NCI-H1092 treated with DMSO at 0.1 percent for 48 hours (cell line): ENCODE data around the gene FYCO1.

ENCODE experiments used
- DNase-seq: peaks from one replicate; lab custom pipeline; 2025; lab: John Stamatoyannopoulos, UW

The FYCO1 gene

DNA sequence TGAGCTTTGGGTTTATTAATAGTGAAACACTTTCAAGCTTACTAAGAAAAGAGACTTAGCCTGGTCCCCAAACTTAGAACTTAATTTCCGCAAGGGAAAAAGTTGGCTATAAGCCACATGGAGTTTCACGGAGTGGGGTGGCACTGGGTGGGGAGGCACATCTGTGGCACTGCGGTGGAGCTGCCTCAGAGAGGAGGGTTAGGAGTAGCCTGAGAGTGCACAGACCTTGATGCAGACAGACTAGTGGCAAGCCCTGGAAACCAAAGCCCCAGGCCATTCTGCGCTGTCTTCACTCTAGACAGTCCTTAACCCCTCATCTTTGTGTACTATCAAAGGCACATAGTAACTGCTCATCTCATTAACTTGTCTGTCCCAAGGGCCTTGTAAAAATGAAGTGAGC lies 30.4 kb downstream of the FYCO1 start:
- DNase-seq, result no peak

DNA sequence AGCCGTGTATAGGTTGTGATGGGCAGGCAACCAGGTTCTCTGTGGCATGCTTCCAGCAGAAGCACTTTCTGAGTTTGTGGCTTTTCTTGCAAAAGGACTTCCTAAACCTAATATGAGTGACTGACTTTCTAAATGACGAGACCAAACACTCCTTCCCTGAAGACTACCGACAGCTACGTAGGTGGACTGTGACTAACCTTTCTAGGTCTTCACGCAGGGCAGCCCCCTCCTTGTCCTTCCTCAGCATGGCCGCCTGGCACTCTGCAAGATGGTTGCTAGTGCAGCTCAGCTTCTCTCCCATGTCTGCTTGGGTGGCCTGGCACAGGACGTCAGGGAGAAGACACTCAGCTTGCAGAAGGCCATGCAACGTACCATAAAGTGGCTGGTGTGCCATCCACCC lies 31.5 kb downstream of the FYCO1 start:
- DNase-seq, result no peak

DNA sequence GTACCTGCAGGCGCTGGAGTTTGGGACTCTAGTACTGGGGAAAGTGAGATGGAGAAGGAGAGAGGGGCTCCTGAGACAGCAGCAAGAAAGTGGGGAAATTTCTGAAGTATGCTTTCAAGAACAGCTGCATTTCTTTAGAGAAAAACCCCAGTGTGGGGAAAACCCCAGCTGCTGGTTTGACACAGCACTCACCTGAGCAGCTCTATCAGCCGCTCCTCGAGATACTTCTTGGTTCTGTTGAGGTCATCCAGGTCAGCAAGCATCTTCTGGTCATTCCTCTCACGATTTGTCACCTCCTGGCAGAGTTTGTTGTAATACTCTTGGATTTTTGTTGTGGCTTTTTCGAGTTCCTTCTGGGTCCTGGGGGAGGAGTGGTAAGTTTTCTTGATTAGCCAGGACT lies 33.6 kb downstream of the FYCO1 start:
- DNase-seq, result no peak

DNA sequence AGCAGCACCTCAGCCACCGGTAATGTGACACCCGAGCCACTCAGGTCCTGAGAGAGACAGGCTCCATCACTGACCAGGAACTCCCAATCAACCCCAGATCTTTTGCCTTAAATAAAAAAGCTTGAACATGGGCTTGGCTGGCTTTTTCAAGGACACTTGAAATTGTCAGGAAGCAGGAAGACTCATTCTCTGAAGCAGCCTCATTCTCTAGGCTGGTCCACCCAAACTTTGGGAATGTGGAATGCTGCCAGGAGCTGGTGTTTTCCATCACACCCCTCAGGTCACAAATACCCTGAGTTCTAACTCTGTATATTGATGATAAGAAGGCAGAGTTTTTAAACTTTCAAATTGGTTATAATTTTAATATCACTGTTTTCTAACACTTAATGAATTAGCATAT lies 35.3 kb downstream of the FYCO1 start:
- DNase-seq, result no peak

DNA sequence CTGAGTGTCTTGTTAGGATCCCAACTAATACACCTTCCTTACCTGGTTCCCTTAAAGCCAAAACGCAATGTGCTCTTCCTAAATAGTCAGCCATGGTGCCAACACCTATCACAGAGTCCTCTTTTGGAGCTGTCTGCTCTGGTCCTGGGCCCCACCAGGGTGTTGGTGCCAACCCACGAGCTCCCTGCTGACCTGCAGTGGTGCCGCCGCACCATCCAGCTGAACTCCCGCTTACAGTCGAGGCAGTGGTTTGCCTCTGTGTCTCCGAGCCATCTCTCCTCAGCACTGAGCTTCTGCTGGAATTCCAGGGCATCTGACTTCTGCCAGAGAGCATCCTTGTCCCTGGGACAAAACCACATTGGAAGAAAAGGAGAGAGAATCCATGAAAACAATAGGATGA lies 36.4 kb downstream of the FYCO1 start:
- no peak for DNase-seq

DNA sequence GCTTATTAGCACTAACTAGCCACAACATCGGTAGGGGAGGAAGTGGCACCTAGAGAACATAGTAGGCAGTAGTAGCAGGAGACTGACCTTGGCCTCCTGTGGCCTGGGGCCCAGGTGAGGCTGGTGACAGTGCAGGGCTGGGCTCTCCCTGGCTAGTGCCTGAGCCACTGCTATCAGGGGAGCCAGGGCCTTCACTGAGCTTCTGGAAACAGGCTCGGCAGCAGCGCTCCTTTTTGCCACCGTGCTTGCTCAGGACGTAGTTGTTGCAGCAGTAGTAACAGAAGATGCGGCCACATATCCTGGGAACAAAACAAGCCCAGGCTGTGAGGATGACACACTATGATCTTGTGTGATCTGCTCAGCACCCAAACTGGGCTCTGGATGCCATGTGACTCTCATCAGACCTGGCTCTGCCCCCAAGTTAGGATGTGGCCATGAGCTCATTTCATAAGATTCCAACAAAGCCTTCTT lies 37.3 kb downstream of the FYCO1 start:
- no peak for DNase-seq

DNA sequence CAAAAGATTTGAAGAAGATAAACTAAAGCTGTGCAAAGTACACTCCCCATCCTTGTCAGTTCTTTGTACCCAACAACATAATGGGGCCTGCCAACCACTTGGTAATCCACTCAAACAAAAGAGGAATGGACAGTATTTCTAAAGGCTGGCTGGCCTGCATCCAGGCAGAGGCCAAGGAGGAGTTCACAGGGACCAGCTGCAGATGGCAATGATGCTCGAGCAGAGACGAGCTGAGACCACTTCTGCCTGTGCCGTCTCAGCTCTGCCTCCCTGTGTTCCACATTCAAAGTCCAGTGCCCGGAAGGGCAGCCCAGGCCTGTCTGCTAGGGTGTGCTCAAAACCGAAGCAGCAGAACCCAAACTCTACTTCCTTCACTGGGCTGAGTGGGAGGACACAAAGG lies 38.0 kb downstream of the FYCO1 start:
- DNase-seq, result peak; percentile 30

DNA sequence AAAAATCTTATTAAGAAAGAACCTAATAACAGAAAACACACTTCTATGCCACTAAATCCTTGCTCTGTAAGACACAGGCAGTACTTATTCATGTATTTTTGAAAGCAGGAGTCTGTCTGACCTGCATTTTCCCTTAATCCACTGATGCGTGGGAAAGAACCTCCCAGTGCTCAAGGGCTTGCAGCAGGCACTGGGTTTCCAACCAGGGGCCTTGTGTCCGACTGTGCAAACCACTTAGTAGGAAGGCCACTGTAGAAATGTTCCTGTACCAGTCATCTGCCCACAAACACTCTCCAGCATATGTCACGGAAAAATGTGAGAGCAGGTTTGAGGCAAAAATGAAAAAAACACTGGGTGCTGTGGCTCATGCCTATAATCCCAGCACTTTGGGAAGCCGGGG lies 39.9 kb downstream of the FYCO1 start:
- no peak for DNase-seq

DNA sequence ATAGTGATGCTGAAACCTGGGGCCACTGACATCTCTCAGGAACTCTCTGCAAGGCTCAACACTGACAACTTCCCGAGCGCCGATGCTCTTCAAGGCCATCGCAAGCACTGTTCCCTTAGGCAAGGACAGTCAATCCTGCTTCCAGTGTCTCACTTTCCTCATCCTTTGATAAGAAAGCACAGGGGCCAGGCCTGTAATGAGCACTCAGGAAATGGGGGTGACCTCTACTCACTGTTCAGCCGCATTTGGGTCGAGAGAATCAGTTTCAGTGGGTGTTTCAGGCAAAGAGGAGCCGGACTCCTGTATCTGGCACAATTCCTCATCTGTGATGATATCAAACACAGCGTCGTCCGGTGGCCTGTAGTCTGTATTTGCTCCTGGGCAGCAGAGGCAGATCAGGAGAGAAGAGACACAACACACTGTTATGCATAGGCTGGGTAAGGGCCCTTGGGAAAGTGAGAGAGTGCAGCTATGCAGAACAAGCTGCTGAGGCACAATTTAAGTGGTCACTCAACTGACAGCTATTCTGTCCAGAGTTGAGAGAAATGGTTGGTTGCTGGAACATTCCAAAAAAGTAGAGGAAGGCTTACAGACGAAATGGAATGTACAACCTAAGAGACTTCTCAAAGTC lies 40.5 kb downstream of the FYCO1 start:
- DNase-seq, result no peak

DNA sequence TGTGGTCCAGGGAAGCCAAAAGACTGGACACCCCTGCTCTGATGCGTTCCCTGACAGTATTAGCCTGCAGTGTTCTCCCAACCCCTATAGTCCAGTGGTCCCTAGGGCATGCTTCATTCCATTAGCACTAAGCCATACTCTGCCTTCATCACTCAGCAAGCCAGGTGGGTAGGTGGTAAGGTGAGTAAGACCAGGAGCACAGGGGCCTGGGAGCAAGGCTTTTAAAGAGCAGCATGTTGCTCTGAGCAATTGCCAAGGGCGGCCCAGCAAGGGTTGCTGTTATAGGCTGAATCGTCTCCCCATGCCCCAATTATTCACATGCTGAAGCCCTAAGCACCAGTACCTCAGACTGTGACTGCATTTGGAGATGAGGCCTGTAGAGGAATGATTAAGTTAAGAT lies 41.3 kb downstream of the FYCO1 start:
- DNase-seq, result no peak

DNA sequence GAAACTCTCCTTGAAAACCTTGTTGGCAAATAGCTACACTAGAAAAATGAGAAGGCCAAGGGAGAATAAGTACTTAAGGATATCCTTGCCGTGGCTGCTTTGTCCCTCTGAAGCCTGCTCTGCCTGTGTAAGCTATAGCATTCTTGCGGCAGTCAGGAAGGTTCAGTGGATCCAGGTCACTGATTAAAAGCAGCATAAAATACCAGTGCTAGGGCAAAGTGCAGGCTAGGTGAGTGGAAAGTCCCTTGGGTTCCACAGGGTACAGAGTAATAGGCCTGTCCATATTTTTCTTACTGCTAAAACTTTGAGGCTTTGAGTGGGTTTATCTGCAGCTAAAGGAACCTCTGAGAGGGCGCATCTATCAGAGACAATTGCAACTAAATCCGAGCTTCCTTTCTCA lies 42.1 kb downstream of the FYCO1 start:
- DNase-seq, result no peak

DNA sequence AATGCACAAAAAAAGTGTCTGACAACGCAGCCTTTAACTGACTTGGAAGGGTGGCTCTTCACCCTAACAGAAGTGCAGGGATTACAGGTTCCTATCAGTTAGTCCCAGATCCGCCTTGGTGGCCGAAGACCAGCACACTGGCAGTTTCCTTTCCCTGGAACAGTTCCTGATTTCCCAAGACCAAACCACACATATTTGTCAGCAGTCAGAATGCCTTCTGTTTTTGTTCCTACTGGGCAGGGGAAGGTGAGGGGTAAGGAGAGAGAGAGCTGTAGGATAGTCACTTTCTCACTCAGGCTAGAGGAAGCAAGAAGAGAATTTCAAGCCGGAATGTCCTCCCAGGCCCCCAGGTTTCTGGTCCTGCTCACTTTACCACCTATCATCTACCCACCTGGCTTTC lies 43.2 kb downstream of the FYCO1 start:
- DNase-seq, result no peak

DNA sequence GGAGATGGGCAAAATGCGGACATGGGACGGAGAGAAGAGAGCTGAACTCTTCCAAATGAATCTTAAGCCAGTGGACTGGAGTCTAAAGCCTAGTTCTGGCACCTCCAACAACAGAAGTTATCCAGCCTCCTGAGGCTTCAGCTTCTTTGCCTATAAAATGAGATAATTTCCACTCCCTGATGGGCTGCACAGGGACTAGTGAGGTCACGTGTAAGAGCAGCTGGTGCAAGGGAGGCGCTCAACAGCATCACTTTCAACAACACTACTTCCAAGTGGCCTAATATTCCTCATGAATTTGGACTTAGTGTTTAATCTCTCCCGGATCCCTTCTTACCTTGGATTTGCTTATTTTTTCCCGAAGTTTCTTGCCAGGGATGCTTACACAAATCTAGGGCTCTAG lies 43.7 kb downstream of the FYCO1 start:
- DNase-seq, result no peak

DNA sequence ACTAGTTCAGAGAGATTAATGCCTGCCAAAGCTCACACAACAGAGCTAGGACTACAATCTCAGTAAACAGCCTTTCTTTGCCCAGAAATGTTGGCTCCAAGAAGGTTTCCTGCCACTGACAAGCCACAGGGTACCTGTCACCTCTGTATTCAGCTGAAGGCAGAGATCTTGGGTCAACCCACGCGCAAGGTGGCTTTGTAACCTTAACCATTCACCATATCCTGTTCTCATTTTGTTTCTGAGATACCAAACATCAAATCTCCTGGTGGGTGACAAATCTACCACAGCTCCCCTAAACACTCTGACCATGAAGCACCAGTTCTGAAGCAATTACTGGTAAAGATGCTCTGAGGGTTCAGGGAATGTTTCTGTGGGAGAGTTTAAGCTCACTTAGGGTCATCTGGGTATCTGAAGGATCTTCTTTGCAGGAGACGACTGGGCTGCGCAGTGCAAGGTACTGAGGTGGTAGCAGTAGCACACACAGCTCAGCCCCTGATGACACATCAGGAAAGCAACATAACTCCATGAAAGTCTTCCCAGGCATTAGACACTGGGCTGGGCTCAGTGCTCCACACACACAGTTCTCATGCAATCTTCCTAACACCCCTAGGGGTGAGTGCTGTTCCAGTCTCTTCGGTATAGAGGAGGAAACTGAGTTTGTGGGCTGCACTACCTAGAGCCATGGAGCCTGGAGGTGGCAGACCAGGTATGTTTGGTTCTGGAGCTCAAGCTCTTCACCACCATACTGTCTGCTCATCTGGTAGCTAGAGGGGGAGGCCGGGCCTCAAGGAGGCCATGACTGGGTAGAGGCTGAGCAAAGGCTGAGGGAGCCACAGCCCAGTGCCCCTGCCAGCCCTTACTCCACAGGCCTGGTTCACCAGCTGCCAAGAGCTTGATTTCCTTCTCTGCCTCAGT lies 44.7 kb downstream of the FYCO1 start:
- DNase-seq, result no peak

DNA sequence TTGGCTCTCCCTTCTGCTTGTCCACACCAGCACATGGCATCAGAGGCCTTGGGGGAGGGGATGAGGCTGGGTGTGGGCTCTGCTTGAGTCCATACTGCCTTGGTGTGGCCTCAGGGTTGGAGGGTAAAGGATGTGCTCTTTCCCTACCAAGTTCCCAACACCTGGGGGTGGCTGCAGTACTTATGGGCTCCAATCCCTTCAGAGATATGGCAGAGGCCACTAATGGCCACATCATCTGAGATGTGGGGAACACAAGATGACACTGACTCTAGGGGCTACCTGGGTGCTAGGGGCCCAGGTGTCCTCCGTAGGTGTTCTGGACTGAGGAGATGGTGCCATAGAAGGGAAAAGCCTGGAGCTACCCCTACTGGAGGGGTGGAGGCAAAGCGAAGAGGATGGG lies 45.5 kb downstream of the FYCO1 start:
- no peak for DNase-seq

DNA sequence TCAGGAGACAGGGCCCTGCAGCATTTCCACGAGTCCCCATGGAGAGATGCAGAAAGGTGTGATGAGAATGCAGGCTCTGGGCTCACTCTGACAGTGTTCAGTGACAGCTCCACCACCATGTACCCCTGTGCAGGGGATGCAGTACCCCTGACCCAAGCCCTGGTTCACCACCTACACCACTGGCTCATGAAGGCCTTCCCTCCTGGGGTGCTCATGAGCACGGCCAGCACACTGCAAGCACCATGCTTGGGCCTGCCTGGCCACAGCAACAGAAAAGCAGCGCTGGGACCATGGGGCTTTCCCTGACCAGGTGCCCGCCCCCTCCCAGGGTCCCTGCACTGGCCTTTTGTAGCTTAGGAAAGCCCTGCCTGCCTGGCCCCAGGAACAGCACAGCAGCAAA lies 46.2 kb downstream of the FYCO1 start:
- DNase-seq, result no peak

DNA sequence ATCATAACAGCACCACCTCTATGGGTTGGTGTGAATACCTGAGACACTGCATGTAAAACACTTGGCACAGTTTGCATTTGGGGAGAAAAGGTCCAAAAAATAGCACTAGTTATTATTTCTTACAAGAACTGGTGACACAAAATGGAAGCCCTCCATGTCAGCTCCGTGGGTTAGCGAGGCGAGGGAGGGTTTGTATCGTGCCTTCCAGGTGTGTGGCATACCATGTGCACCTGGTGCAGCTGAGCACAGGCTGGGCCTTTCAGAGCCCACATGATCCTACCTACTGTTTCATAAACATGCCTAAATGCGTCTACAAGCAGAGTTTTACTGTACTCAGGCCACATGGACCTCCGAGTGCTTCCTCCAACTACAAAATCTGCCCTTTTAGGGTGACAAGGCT lies 46.7 kb downstream of the FYCO1 start:
- no peak for DNase-seq

DNA sequence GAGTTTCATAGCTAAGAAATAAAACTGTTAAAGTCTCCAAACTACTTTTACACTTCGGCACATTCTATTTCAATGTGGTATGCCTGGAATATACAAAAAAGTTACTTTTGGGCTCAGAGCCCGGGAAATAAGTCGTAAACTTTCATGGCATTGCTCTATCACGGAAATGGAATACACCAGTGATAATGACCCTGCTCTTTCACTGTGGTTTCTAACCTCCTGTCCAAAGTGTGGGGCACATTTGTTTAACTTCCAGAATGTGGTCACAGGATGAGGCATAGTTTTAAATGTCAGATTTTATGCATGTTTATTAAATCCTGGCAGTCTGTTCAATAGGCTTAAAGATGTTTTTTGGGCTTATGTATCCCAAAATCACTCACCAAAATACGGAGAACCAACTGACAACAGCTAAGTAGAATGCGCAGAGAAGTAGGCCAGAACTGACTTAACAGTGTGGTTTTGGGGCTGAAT lies 47.3 kb downstream of the FYCO1 start:
- DNase-seq, result no peak

DNA sequence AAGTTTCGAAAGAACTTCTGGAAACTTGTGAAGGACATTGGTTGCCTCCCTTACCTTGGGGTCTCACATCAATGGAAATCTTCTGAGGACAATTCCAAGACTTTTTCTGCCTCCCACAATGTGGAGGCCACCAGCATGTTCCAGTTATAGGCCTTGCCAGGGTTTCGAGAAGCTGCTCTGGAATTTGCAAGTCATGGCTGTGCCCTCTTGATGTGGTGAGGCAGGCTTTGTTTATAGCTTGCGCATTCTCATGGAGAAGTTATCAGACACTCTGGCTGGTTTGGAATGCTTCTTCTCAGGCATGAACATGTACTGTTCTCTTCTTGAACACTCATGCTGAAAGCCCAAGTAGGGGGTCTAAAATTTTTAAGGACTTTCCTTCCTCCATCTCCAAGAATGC lies 48.3 kb downstream of the FYCO1 start:
- DNase-seq, result no peak

DNA sequence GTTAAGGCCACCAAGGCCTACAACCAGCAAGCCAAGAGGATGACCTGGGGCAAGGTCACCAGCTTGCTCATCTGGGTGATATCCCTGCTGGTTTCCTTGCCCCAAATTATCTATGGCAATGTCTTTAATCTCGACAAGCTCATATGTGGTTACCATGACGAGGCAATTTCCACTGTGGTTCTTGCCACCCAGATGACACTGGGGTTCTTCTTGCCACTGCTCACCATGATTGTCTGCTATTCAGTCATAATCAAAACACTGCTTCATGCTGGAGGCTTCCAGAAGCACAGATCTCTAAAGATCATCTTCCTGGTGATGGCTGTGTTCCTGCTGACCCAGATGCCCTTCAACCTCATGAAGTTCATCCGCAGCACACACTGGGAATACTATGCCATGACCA lies 48.7 kb downstream of the FYCO1 start:
- no peak for DNase-seq

DNA sequence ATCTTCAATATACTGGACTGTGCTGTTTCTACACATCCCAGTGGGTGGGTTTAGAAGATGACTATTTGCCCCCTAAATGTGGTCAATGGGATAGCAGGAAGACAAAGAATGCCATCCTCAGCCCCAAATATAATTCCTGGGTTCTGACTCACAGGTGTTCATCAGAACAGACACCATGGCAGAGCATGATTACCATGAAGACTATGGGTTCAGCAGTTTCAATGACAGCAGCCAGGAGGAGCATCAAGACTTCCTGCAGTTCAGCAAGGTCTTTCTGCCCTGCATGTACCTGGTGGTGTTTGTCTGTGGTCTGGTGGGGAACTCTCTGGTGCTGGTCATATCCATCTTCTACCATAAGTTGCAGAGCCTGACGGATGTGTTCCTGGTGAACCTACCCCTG lies 49.3 kb downstream of the FYCO1 start:
- no peak for DNase-seq

DNA sequence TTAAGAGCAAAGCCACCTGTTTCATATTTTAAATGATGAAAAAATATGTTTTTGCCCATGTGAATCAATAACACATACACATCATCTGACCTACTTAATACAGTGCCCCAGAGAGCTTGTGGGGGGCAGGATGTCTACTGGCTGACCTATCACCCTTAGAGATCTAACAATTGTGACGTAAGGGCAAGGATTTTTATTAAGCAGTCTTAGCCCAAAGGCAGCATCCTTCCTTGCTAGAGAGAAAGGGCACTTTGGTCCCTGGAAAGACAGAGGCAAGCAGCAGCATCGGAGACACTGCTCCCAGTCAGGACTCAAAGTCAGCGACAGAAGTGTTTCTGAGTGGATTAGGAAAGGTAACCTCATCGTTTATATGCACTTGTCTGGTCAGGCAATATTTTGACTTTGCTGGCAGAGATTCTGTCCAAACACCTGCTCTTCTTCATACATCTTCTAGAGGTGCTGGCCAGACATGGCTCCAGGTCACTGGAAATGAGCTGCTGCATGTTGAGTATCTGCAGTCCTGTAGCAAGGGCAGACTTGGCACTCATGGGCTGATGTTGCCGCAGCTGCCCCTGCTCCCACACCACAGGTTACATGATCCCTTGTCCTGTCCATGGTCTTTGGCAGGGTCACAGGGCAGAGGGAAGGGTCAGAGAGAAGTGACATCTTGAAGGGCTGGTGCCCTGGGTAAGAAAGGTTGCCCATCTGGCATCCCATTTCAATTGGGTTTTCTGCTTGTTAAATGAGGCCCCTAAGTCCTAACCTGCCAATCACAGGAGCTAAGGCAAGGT lies 50.6 kb downstream of the FYCO1 start:
- DNase-seq, result no peak
